Neutrophil (primary cell): ENCODE data around the gene MUC2.

ENCODE experiments used
- H3K27ac ChIP-seq: fragments of 200-600 bp; sonication (generic); 2 replicates; pipeline ENCODE4 v1.5.1; 2016; ENCODE audit warnings: mild to moderate bottlenecking, moderate library complexity
- H3K27me3 ChIP-seq: fragments of 200-600 bp; sonication (generic); 2 replicates; pipeline ENCODE4 v1.6.0; 2016; ENCODE audit warnings: mild to moderate bottlenecking
- H3K36me3 ChIP-seq: fragments of 200-600 bp; sonication (generic); 2 replicates; pipeline ENCODE4 v1.5.1; 2017
- H3K4me1 ChIP-seq, 2 experiments: fragments of 200-600 bp in 1 of 2; sonication (generic) in 1 of 2; 1 replicate in 1 of 2; 2 replicates in 1 of 2; pipeline versions ENCODE4 v1.5.1 to v1.6.1; 2013 to 2016; ENCODE audit warnings: low read depth in 1 of 2, low read length in 1 of 2, mild to moderate bottlenecking in 1 of 2, moderate library complexity in 1 of 2; ENCODE audit not compliant: control insufficient read depth in 1 of 2, insufficient read depth in 1 of 2
- H3K4me3 ChIP-seq, 2 experiments: fragments of 200-600 bp in 1 of 2; sonication (generic) in 1 of 2; 1 replicate in 1 of 2; 2 replicates in 1 of 2; pipeline ENCODE4 v1.5.1; 2013 to 2016; ENCODE audit warnings: low read depth in 1 of 2, low read length in 1 of 2, mild to moderate bottlenecking in 1 of 2, moderate library complexity in 1 of 2
- H3K9me3 ChIP-seq: fragments of 200-600 bp; sonication (generic); 2 replicates; pipeline ENCODE4 v1.5.1; 2016
- TF ChIP-seq, protein P1 (sequence below): fragments of 200-600 bp; sonication (generic); IDR thresholded peaks from 2 replicates; pipeline ENCODE4 v1.5.1; 2016; ENCODE audit warnings: antibody characterized with exemption

Gene MUC2

DNA sequence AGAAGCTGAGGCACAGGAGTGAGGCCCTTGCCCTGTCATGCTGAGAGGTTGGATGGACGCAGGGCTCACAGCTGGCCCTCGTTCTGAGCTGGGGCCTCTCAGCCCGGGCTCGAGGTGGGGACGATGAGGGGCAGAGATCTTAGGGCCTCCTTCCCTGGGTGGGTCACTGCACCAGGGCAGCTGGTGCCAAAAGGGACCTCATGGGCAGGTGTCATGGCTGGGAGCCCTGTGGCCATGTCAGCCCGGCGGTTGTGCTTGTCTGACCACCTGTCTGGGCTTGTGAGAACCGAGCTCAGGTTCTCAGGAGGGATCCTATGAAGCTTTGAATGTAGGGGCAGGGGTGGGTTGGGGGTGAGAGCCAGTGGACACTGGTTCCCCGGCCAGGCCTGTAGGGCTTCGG lies 36.3 kb upstream of the MUC2 start:
- Histone ChIP-seq H3K36me3 (no peaks in the 10 kb centered on the region), H3K27me3 (no peaks in the 10 kb centered on the region), H3K27ac (no peak overlapping the region), H3K9me3 (no peaks in the 10 kb centered on the region), H3K4me1 (no peaks in the 10 kb centered on the region), H3K4me3 (no peak overlapping the region)
- TF ChIP-seq, protein P1, sequence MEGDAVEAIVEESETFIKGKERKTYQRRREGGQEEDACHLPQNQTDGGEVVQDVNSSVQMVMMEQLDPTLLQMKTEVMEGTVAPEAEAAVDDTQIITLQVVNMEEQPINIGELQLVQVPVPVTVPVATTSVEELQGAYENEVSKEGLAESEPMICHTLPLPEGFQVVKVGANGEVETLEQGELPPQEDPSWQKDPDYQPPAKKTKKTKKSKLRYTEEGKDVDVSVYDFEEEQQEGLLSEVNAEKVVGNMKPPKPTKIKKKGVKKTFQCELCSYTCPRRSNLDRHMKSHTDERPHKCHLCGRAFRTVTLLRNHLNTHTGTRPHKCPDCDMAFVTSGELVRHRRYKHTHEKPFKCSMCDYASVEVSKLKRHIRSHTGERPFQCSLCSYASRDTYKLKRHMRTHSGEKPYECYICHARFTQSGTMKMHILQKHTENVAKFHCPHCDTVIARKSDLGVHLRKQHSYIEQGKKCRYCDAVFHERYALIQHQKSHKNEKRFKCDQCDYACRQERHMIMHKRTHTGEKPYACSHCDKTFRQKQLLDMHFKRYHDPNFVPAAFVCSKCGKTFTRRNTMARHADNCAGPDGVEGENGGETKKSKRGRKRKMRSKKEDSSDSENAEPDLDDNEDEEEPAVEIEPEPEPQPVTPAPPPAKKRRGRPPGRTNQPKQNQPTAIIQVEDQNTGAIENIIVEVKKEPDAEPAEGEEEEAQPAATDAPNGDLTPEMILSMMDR = no peak

- Histone ChIP-seq H3K9me3 (no peaks in the 10 kb centered on the region), H3K36me3 (no peaks in the 10 kb centered on the region), H3K27ac (no peak overlapping the region), H3K4me1 (no peaks in the 10 kb centered on the region), H3K4me3 (no peak overlapping the region), H3K27me3 (no peaks in the 10 kb centered on the region)
- TF ChIP-seq, protein P1 = no peak
These were observed 35.8 kb upstream of the MUC2 start for GRCh38 chr11:1038921-1039320.

- no peak overlapping the region for H3K27ac ChIP-seq
- no peak overlapping the region for H3K4me3 ChIP-seq
- H3K9me3 ChIP-seq = no peaks in the 10 kb centered on the region
- no peaks in the 10 kb centered on the region for H3K4me1 ChIP-seq
- H3K27me3 ChIP-seq = no peaks in the 10 kb centered on the region
- no peaks in the 10 kb centered on the region for H3K36me3 ChIP-seq
- TF ChIP-seq, protein P1 = no peak
These were observed 34.9 kb upstream of the MUC2 start for GRCh38 chr11:1039481-1040427.

DNA sequence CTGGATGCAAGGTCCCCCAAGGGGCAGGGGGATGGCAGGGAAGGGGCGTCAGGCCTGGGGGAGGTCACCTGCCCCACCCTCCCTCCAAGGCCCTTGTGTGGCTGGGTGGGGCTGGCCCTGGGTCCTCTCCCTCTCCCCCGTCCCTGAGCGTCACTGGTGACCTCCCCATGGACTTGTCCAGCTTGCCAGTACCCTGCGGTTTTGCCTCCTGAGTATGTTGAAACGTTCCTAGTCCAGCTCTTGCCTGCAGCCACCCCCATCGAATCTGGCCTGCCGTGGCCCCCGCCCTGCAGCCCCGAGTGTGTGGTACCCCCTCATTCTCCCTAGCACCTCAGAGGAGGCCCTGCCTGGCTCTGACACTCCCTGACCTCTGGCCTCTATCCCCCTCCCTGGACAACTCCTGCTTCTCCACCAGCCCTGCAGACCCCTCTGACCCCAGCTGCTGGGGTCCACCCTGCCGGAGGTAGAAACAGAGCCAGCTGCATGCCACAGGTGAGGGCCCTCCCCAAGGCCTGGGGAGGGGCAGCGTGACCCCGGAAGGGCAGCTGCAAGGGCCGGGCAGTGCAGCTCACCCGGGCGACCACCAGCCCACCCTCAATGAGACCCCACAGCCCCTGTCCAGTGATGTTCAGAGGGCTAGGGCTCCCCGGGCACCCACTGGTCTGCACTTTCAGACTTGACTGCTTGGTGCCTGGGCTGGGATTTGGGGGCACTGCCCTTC lies 34.1 kb upstream of the MUC2 start:
- Histone ChIP-seq H3K36me3 (no peaks in the 10 kb centered on the region), H3K27ac (no peak overlapping the region), H3K27me3 (no peaks in the 10 kb centered on the region), H3K9me3 (no peaks in the 10 kb centered on the region), H3K4me3 (no peak overlapping the region), H3K4me1 (no peaks in the 10 kb centered on the region)
- TF ChIP-seq, protein P1 = no peak

DNA sequence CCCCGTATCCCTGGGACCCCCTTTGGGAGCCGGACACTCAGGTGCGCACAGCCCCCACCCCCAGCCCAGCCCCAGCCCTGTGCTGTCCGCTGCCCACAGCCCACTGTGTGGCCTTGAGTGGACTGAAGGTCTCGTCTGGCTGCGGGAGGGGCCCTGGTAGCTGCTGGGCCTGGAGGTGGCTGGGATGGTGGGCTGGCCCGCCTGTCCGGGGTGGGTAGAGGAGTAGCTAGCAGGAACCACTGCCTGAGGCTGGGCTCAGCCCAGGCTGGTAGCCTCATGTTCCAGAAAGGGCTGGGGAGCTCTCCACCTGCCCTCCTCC lies 33.6 kb upstream of the MUC2 start:
- H3K27ac ChIP-seq = no peak overlapping the region
- TF ChIP-seq, protein P1 = no peak
- H3K27me3 ChIP-seq = no peaks in the 10 kb centered on the region
- no peaks in the 10 kb centered on the region for H3K9me3 ChIP-seq
- no peaks in the 10 kb centered on the region for H3K4me1 ChIP-seq
- H3K36me3 ChIP-seq = no peaks in the 10 kb centered on the region
- H3K4me3 ChIP-seq = no peak overlapping the region
